HG02870 (cell line): ENCODE results near the gene PRX.

Source experiments
- ATAC-seq: cut with Tn5 transposase; IDR thresholded peaks from one replicate; pipeline ENCODE4 v1.9.1; 2021; ENCODE audit warnings: mild to moderate bottlenecking, moderate library complexity; ENCODE audit not compliant: unreplicated experiment

PRX gene

DNA sequence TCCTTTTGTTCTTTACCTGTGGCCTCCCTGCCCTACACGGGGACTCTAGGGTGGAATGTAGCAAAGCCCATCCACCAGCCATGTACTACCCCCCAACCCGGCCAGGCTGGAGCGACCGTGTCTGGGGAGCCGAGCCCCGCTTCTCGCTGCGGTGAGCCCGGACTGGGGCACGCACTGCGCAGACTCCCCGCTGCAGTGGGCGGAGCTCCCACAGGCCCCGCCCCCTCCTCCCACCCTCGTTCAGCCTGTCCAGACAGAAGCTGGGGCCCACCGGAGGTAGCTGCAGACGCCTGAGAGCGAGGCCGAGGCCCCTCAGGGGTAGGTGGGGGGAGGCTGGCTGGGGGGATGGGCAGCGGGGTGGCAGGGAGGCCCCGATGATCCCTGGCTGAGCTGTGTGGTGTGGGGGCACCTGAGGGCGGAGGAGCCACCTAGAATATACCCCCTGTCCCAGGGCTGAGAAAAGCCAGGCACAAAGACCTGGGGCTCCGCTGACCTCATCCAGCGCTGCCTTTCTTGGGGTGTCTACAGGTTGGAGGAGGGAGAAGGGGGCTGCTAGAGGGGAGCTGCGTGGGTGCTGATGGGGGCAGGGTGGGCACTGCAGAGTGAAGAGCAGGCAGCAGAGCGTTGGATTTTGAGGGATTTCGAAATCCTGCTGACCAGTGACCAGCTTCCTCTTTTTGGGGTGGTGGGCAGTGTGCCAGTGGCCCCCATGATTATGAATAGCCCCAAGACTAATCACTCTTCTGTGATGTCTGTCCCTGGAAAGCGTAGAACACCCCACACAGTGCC is 47.4 kb downstream of the PRX start:
- no peak for ATAC-seq

DNA sequence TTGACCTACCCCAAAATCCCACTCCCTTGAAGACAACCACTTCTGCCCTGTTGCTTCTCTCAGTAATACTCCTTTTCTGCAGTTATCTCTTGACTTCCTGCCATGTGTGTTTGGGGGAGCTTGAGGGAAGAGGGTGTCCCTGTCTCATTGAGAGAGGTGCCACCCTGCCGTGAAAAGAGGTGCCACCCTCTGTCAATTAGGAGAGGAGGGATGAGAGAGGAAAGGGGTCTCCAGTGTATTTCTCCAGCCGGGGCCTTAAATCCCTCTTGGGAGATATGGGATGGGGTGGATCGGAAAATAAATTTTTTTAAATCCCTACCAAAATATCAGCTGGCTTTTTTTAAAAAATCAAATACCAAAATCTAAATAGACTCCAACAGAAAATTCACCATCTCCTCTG is 48.2 kb downstream of the PRX start:
- ATAC-seq = no peak

DNA sequence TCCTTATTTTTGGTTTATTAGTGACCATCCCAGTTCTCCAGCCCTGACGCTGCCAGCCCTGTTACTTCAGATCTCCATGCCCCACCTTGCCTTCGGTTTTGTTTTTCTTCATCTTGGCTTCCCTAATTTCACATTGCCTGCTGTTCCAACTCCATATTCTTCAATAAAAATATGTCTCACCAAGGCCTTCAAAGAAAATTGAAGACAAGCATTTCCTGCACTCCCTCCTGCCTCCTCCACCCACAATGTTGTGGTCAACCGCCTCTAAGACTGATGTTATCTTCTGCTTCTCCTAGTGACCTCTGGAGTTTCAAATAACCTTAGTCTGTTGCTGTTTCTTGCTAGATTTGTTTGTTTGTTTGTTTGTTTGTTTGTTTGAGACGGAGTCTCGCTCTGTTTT is 50.1 kb downstream of the PRX start:
- no peak for ATAC-seq

DNA sequence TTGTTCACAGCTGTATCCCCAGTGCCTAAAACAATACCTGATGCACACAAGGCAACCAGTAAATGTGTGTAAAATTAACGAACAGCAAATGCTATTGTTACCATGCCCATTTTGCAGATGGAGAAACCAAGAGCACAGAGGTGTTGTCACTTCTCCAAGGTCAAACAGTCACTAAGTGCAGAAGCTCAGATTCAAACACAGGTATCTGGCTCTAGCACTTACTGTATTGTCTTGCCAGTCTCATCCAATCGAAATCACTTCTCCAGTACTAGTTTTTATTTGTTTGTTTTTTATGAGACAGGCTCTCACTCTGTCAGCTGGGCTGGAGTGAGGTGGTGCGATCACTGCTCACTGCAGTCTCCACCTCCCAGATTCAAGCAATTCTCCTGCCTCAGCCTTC is 51.0 kb downstream of the PRX start:
- ATAC-seq = no peak

DNA sequence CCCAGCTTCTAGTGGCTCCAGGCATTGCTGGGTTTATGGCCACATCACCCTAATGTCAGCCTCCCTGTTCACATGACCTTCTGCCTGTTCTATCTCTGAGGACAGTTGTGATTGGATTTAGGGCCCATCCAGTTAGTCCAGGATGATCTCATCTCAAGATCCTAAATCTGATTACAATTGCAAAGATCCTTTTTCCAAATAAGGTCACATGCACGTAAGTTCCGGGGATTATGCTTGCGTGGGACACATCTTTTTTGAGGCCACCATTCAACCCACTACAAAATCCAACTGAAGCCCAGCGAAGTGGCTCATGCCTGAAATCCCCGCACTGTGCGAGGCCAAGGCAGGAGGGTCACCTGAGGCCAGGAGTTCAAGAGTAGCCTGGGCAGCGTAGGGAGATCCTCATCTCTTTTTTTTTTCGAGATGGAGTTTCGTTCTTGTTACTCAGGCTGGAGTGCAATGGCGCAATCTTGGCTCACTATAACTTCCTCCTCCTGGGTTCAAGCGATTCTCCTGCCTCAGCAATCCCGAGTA is 52.4 kb downstream of the PRX start:
- no peak for ATAC-seq

DNA sequence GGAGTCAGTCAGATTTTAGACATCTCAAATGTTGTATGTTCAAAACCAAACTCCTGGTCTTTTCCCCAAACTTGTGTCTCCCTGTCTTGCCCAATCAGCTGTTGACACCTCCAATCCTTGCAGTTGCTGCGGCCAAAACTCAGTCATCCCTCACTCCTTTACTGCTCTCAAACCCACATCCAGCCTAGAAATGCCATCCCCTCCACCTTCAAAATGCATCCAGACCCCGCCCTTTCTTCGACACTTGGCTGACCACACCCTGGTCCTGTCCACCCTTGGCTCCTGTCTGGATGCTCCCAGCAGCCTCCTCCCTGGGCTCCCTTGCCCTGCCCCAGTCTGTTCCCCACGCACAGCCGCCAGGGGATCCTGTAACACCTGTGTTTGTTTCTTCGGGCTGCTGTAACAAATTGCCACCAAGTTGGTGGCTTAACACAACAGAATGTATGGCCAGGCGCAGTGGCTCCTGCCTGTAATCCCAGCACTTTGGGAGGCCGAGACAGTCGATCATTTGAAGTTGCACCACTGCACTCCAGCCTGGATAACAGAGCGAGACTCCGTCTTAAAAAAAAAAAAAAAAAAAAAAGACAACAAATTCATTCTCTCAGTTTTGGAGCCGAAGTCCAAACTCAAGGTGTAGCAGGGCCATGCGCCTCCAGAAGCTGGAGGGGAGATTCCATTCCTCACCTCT is 53.0 kb downstream of the PRX start:
- no peak for ATAC-seq

DNA sequence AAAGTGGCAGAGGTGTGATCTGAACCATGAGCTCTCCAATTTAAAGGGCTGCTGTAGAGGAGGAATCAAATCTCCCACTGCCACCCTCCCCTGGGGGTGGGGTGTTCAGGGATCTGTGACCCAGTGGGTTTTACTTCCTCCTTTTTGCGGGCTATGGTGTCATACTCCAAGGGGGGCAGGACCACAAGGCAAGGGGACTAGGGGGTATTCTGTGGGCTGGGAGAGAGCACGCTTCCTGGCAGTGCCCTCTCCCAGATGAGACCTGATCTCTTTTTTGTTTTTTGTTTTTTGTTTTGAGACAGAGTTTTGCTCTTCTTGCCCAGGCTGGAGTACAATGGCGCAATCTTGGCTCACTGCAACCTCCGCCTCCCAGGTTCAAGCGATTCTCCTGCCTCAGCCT is 54.4 kb downstream of the PRX start:
- ATAC-seq = no peak

DNA sequence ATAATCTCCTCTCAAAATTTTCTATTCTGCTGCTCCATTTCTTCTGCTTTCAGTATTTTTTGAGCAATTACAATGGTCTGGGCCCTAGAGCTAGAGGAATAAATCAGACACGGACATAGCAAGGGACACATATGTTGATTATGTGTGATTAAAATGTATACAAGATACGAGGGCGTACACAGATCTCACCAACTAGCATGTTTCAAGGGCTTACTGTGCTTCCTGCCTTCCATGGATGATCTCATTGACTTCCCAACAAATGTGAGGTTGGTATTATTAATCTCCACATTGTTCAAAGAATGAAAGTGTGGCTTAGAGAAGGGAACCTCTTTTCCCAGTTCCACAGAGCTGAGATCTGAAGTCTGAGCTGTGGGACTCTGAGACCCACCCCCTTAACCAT is 55.5 kb downstream of the PRX start:
- no peak for ATAC-seq

DNA sequence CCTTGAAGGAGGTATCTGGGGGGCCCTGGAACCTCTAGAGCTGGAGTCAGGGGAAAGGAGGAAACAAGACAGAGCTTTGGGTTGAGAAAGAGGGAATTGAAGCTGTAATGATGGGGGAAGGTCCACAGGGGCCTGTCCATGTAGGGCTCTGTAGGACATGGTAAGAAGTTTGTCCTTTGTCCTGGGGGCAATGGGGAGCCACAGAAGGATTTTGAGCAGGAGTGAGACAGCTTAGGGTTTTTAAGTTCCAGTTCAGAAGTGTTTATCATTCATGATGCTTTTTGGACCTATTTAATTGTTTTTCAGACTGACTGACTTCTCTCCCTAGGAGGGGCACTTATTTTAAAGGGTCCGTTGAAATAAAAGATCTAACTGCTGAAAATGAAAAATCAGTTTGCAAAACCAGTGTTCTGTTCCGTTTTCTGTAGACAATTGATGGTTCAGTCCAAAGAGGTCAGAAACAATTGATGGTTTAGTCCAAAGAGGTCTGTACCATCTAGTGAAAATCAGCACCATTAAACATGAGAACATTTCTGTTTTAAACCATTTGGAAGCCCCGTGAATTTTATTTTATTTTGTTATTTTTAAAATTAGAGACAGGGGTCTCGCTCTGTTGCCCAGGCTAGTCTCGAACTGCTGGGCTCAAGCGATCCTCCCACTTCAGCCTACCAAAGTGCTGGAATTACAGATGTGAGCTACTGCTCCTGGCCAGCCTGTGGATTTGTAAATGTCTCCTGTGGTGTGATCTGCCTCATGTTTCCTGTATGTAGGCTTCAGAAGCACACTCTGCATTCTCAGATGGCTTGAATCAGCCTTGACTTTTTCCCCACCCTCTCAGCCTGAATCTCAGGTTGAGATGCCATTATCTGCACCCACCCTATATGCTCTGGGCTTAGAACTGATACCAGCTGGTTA is 56.2 kb downstream of the PRX start:
- no peak for ATAC-seq

DNA sequence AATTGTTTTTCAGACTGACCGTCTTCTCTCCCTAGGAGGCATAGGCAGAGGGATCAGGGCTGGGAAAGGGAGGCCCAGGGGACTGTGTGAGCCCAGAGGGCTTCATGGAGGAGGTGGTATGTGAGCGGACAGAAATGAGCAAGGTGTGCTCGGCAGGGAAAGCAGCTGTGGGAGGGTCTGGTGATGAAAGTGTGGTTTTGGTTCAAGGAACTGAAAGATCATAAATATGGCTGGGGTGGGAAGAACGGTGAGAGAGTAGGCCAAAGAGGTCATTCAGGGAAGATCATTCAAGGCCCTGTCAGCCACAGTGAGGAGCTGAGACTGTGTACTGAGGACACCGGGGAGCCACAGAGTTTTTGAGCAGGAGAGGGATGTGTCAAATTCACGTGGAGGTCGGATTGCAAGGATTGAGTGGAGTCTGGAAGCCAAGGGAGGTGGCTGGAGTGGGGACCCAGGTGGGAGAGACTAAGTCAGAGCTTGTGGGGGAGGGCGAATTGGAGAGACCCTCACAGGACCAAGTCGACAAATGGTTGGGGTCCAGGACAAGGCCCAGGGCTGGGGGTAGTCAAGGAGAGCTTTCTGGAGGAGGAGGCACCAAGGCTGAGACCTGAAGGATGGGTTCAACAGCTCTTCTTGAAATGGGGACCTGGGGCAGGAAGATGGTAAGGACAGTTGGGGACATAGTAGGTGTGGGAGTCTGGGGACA is 57.0 kb downstream of the PRX start:
- ATAC-seq = no peak

DNA sequence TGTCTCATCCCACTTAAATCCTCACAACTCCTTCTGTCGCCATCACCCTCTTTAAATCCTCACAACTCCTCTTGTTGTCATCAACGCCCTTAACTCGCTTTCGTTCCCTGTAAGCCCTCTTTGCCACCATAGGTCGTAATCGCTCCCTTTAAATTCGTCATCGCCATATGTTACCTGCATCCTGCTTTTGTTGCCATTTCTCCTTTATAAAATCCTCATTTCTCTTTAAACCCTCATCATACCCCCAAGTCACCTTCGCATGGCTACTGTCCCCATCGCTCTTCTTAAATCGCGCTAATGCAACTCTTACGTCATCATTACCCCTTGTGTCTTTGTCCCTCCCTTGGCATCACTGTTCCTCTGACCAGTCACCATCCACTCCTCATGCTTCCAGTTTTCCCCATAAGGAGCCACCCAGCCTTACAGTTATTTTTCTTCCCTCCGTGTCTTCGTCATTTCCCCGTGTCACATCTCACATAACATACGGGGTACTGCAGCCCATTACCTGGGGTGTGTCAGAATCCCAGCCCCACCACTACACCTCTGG is 64.1 kb downstream of the PRX start:
- ATAC-seq = no peak

DNA sequence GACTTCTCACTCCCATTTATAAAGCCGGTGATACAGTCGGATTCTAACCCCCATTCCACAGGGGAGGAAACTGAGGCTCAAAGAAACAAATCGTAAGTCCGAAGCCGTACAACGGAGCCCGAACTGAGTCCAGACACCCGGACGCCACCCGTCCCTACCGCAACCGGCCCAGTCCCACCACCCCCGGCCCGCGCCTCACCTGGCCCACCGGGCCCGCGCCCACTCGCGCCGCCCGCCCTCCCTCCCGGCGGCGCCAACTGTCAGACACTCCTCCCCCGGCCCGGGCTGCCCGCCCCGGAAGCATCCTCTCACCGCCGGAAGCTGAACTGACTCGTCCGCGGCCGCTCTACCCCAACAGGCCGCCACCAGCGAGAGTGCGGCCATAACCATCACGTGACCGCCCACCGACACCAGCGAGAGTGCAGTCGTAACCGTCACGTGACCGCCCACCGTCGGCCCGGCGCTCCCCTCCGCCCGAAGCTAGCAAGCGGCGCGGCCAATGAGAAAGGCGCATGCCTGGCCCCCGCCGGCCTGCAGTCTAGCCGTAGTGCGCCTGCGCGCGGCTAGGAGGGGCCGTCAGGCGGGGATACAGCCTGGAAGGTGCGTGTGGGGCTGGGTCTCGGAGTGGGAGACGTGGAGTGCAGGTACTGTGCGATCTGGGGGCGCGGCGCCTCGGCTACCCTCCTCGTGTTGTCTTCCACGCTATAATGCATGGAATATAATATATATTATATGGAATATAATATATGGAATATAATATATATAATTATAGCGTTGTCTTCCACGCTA is 64.9 kb downstream of the PRX start, which contains the start of the genes C19orf47 and PLD3:
Gene C19orf47 (minus strand): TSS at position 273 of the 789 bp plus-strand sequence. CDS start 6,540 bp downstream, outside the sequence.
Gene PLD3 (plus strand): TSS at position 571 of the 789 bp plus-strand sequence. CDS start 17,789 bp downstream, outside the sequence.
- peak; percentile 88 for ATAC-seq

DNA sequence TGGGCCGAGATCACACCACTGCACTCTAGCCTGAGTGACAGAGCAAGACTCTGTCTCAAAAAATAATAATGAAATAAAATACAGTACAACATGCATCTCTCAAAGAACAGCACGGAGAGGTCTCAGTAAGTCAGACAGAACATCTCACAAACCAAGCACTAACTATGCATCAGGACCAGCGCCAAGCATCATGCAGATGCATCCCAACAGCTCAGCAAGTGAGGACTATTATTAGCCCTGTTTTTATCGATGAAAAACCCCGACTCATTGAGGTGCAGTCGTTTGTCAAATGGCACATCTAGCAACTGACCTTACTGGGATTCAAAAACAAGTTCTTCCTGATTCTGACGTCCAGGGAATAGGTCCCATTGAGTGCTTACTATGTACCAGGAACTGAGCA is 68.8 kb downstream of the PRX start:
- ATAC-seq = no peak
